GM12873 (cell line): ENCODE results near the gene SH3PXD2A.

Source experiments
- CTCF ChIP-seq: IDR thresholded peaks from 2 replicates; pipeline ENCODE4 v1.5.1; 2012; ENCODE audit warnings: low read depth, mild to moderate bottlenecking, moderate library complexity, low read length, control low read depth; ENCODE audit not compliant: insufficient read depth; ENCODE audit errors: missing control alignments

The SH3PXD2A gene

GRCh38 chr10:103806395-103807187 is 48.8 kb downstream of the SH3PXD2A start:
- no peak for TF ChIP-seq CTCF

DNA sequence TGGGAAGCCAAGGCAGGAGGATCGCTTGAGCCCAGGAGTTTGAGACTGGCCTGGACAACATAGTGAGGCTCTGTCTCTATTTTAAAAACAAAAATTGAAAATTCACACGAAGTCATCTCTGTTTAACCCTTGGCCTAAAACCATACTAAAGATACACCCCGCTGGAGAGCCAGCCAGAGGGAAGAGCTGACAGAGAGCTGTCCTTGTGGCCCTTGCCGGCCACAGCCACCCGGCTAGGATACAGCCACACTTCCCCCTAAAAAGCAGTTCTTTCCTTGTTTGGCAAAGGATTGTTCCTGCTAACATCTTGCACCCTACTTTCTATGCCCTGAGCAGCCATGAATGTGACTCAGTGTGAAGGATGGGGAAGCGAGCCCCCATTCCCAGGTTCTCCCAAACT is 49.6 kb downstream of the SH3PXD2A start:
- TF ChIP-seq CTCF = no peak

GRCh38 chr10:103804871-103805270 is 50.5 kb downstream of the SH3PXD2A start:
- no peak for TF ChIP-seq CTCF

GRCh38 chr10:103803941-103804340 is 51.4 kb downstream of the SH3PXD2A start:
- TF ChIP-seq CTCF = no peak

GRCh38 chr10:103802637-103803353 is 52.6 kb downstream of the SH3PXD2A start:
- TF ChIP-seq CTCF = no peak

DNA sequence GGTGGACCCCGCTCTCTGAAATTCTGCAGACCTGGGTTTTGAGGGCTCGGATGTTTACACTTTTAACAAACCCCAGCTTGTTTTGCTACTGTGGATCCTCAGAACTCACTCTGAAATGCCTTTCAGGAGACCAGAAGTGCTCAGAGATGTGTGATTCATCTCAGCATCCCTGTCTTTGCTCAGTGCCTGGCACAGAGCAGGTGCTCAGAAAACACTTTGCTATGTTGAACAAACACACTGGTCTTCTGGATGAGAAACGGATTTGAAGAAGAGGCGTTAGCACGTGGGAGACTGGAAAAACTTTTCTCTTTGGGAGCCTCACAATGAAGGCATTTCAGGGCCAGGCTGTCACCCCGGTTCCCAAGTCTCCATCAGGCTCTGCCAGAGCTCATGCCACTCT is 53.3 kb downstream of the SH3PXD2A start:
- no peak for TF ChIP-seq CTCF

GRCh38 chr10:103800789-103801540 is 54.4 kb downstream of the SH3PXD2A start:
- TF ChIP-seq CTCF = no peak
